Measurements from ENCODE around the gene TAAR8.

DNA sequence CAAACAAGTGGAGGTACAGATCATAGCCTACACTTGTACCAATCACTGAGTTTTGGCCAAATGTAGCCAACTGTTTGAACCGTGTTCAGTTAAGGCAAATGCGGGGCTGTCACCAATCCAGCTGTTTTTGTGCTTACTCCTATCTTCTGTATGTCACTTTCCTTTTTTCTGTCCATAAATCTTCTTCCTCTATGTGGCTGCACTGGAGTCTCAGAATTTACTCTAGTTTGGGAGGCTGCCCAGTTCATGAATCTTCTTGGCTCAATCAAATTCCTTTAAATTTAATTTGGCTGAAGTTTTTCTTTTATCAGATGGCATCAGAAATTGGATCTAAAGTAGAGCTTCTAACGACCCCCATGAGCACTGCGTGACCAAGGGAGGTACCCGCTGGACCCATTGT, 27.8 kb upstream of the TAAR8 start:
- TF ChIP-seq, protein P1, sequence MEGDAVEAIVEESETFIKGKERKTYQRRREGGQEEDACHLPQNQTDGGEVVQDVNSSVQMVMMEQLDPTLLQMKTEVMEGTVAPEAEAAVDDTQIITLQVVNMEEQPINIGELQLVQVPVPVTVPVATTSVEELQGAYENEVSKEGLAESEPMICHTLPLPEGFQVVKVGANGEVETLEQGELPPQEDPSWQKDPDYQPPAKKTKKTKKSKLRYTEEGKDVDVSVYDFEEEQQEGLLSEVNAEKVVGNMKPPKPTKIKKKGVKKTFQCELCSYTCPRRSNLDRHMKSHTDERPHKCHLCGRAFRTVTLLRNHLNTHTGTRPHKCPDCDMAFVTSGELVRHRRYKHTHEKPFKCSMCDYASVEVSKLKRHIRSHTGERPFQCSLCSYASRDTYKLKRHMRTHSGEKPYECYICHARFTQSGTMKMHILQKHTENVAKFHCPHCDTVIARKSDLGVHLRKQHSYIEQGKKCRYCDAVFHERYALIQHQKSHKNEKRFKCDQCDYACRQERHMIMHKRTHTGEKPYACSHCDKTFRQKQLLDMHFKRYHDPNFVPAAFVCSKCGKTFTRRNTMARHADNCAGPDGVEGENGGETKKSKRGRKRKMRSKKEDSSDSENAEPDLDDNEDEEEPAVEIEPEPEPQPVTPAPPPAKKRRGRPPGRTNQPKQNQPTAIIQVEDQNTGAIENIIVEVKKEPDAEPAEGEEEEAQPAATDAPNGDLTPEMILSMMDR (IDR thresholded peaks at IDR 0.05), result no peak
- TF ChIP-seq POLR2AphosphoS5 (IDR thresholded peaks at IDR 0.05), result no peak
